NCI-H1105 (cell line): ENCODE measurements around the gene QKI.

Experiments used
- DNase-seq: peaks from one replicate; lab custom pipeline; 2025; lab: John Stamatoyannopoulos, UW

The QKI gene

GRCh38 chr6:163391985-163392384 lies 22.5 kb upstream of the QKI start:
- DNase-seq, result no peak

DNA sequence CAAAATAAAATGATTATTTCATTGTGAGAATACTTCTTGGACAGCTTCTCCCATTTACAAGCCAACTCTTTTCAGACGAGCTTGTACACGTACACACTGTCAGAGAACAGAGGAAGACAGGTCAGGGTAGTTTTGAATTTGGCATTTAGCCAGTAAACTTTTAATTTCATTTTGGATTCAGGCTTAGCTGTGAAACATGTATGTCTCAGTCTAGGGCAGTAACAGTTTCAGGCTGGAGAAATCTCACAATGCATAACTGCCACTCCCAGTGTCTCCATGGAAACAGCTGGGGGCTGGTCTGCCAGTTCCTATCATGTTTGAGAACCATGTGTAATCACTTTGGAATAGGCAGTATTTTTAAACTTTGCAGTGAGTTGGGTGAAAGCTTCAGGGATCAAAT lies 22.0 kb upstream of the QKI start:
- DNase-seq, result peak; percentile 16

DNA sequence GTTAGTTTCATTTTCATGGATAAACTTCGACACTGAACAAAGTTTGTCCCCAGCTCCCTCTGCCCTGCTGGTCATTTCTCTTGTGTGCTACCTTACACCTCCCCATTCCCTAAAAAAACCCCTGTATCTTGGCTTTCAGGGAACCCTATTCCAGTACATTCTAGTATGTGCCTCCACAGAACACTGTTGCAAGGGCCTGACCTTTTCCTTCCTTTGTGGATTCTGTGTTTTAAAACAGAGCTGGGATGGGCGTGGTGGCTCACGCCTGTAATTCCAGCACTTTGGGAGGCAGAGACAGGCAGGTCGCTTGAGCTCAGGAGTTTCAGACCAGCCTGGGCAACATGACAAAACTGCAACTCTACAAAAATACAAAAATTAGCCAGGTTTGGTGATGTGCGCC lies 20.6 kb upstream of the QKI start:
- no peak for DNase-seq

- no peak for DNase-seq
These were observed 19.9 kb upstream of the QKI start for GRCh38 chr6:163394659-163395058.

- no peak for DNase-seq
These were observed 19.2 kb upstream of the QKI start for GRCh38 chr6:163395122-163395830.

DNA sequence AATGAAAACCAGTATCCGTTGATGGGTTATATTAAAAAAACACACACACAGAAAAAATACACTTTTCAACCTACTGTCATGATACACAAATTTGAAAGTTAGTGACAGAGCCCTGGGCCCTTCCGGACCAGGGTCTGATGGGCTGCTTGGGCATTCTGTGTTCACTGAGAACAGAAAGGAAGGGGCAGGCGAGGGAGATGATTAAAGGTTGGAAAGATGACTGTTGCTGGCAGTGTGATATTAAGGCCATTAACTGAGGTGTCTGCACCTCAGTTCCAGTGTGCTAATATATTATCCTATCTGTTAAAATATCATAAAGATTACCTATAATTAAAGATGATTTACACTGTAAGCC lies 18.7 kb upstream of the QKI start:
- DNase-seq, result no peak

DNA sequence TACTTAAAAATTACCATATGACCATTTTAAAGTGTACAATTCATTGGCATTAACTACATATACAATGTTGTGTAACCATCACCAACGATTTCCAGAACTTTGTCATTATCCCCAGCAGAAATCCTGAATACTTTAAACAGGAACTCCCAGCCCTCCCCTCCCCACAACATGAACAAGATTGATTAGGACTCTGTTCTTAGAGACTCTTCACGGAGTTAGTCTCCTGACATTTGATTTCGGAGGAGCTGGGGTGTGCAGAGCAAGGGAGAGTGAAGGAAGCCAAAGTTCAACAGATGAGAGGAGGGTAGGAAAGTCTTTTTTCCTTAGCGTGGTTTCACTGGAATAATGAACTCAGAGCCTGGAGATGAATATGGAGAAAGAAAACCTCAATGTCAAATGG lies 17.2 kb upstream of the QKI start:
- DNase-seq, result no peak

GRCh38 chr6:163398115-163398514 lies 16.4 kb upstream of the QKI start:
- DNase-seq, result no peak

- DNase-seq, result no peak
These were observed 15.7 kb upstream of the QKI start for GRCh38 chr6:163398815-163399214.

DNA sequence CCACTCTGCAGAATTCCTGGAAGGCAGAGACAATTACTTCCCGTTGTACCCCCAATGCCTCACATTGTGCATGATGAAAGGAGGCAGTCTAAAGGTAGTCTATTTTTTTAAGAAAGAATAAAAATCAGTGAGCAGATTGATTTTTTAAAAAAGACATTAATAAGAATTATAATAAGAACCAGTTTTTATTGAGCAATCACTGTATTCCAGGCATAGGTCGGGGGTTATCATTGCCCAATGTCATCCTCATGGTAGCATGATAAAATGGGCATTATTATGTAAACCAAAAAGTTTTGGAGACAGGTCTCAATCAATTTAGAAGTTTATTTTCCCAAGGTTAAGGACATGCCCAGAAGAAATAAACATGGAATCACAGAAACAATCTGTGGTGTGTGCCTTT lies 14.0 kb upstream of the QKI start:
- DNase-seq, result no peak

DNA sequence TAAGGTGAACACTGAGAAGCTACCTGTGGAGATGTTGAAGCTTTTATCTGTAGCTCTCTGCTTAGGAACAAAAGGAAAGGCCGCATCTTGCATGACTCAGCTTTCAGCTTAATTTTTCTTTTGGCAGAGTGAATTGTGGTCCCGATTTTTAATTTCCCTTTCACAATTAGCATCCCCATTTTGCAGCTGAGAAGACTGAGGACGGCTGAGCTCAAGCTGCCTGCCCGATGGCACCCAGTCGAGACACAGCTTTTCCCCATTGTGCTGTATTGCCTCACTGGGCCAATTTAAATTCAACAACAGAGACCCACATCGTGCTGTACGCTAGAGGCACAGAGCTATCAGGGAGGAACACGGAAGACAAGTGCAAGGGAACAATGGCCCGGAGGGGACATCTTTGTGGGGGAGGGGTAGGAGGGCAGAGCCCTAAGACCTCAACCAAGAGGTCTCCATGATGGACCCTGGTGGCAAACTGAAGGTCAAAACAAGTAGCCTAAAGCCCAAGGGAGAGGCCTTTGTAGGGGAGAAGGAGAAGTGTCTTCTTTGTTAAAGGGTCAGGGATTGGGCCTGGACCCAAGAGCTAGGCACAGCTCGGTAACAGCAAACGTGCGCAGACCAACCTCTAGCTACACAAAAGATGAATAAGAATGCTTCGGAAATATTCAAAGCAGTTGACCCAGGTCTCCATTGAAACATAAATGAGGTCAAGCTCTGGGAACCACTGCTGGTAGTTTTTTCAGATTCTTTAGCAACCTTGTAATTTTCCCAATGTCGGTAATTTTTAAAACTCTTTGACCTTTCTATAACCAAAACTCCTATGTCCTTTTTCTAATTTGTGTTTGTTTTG lies 13.3 kb upstream of the QKI start:
- no peak for DNase-seq

GRCh38 chr6:163402616-163403015 lies 11.9 kb upstream of the QKI start:
- DNase-seq, result no peak

DNA sequence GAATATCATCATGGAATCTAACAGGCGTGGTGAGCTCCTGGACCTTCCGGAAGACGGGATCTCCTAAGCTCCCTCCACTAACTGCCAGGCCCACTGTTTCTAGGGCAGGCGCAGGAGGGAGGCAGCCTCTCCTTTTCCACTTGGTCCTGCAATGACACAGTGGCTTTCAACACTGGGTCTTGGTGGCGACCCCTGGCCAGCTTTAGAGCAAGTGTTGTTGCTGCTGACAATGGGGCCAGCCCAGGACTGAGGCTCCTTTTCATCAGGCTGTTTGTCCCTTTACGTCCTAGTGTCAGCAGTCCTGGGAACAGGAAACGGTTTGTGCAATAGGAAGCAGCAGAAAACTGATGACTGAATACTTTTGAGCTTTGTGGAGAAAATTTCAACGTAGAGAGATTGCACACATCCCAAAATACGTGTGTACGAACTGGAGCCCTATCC lies 9.7 kb upstream of the QKI start:
- no peak for DNase-seq

GRCh38 chr6:163405412-163406309 lies 8.9 kb upstream of the QKI start:
- no peak for DNase-seq

GRCh38 chr6:163406366-163406765 lies 8.2 kb upstream of the QKI start:
- DNase-seq, result no peak

GRCh38 chr6:163406830-163407229 lies 7.7 kb upstream of the QKI start:
- DNase-seq, result no peak

- no peak for DNase-seq
These were observed 6.0 kb upstream of the QKI start for GRCh38 chr6:163408352-163408991.

GRCh38 chr6:163409712-163410111 lies 4.8 kb upstream of the QKI start:
- DNase-seq, result no peak

DNA sequence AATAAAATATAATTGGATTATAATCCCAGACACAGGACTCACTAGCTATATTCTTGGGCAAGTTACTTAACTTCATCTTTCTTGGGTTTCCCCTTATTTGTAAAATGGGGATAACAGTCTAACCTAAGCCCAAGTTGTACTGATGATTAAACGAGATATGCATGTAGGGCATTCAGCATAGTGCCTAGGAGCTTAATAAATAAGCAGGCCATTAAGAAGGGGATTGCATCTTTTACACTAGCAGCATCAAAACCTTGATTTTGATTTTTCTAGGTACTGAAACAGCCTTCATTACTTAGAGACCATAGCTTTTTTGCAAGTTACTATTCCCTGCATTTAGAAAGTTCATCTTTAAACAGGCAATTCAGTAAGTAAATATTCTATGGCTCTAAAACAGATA lies 2.2 kb upstream of the QKI start:
- no peak for DNase-seq

DNA sequence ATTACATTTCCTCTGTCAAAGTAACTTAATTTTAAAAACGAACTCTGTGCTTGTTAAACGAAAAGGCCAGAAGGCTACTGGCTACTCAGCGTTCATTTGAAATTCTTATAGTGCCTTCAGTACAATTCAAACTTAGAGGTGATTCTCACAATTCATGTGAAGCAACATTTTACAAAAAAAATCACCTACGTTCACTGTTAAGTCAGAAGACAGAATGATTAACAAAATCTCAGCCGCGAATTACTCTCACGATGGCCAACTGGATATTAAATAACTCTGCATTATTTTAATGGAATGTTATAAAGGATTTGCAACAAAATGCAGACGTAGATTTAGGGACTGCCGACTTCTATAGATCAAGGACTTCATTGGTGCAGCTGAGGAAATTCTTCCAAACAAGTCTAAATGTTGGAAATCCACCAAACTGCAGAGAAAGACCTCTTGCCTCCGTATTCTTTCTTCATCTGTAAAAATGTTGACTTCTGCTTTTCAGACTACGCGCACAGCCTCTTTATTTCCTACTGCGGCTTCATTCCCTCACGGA lies 1.6 kb upstream of the QKI start:
- DNase-seq, result no peak

GRCh38 chr6:163413345-163414116 lies 987 bp upstream of the QKI start:
- DNase-seq, result peak; percentile 91
